Uterus (tissue), 4 donors: ENCODE measurements around the gene NEUROD4. TPM values are rescaled to one million over a fixed set of nuclear protein-coding genes. Genes with fewer than 3 reads are reported as not detected.

ENCODE experiments used
- DNase-seq, 2 donors: peaks; one replicate each; pipeline ENCODE4 v3.0.0-alpha.2; 2019 to 2020
- H3K27ac ChIP-seq, 2 donors: fragments of 200-600 bp; sonication (generic); 1 replicate in 1 of 2; 2 replicates in 1 of 2; pipeline ENCODE4 v1.5.1; 2016 to 2018
- H3K27me3 ChIP-seq, 2 donors: fragments of 200-600 bp; sonication (generic); one replicate each; pipeline ENCODE4 v1.5.1; 2018 to 2019; ENCODE audit warnings: control low read depth in 1 of 2
- H3K36me3 ChIP-seq, 2 donors: fragments of 200-600 bp; sonication (generic); one replicate each; pipeline ENCODE4 v1.5.1; 2019; ENCODE audit warnings: control low read depth in 1 of 2
- H3K4me1 ChIP-seq, 2 donors: fragments of 200-600 bp; sonication (generic); one replicate each; pipeline ENCODE4 v1.5.1; 2018 to 2019; ENCODE audit warnings: control low read depth in 1 of 2
- H3K4me3 ChIP-seq, 2 donors: fragments of 200-600 bp; sonication (generic); 1 replicate in 1 of 2; 2 replicates in 1 of 2; pipeline ENCODE4 v1.5.1; 2018 to 2019; ENCODE audit warnings: mild to moderate bottlenecking in 1 of 2
- H3K9me3 ChIP-seq, 2 donors: fragments of 200-600 bp; sonication (generic); one replicate each; pipeline ENCODE4 v1.5.1; 2019; ENCODE audit warnings: control low read depth in 1 of 2
- CTCF ChIP-seq, 4 experiments: fragments of 200-600 bp in 2 of 4; fragments of 450-650 bp in 2 of 4; sonication (generic) in 2 of 4; IDR thresholded peaks; one replicate each; pipeline ENCODE4 v1.5.1; 2016 to 2019; ENCODE audit warnings: antibody characterized with exemption in 4 of 4, mild to moderate bottlenecking in 2 of 4, moderate library complexity in 1 of 4
- POLR2A ChIP-seq, 2 donors: fragments of 450-650 bp; IDR thresholded peaks; one replicate each; pipeline ENCODE4 v1.6.1; 2016; ENCODE audit warnings: antibody characterized with exemption in 2 of 2, mild to moderate bottlenecking in 1 of 2, moderate library complexity in 1 of 2
- intact Hi-C: fragments of 100-400 bp; cut with DNase I; formaldehyde crosslinking; loops from one replicate; pipeline ENCODE4 v1.15.1; 2023; ENCODE audit warnings: low total_unique reads
- total RNA-seq, 4 donors: library from RNA; depleted of rRNA in 3 of 4; stranded (reverse); fragments of >200 nt in 3 of 4; gene quantifications; one replicate each; pipeline versions ENCODE4 v1.1.0 to v1.2.4, GENCODE V29; 2014 to 2023
- donor health status: DM: yes; HTN: yes; CAD: no.

The NEUROD4 gene
- total RNA-seq, 4 donors from 2014 or later: not detected

GRCh38 chr12:55037351-55037987 is 17.7 kb downstream of the NEUROD4 start:
- Histone ChIP-seq H3K36me3 (peaks cover 0 to 2% of the 10 kb centered on the region in 2 donors), H3K27ac (no peak overlapping the region), H3K4me3 (no peak overlapping the region), H3K4me1 (no peaks in the 10 kb centered on the region), H3K9me3 (no peaks in the 10 kb centered on the region), H3K27me3 (no peaks in the 10 kb centered on the region)
- intact Hi-C loops: no loop called here
- TF ChIP-seq CTCF (IDR thresholded peaks at IDR 0.05): no peak
- no peak for TF ChIP-seq POLR2A (IDR thresholded peaks at IDR 0.05)
- DNase-seq: no peak

- no peaks in the 10 kb centered on the region for H3K4me1 ChIP-seq
- no peak for TF ChIP-seq CTCF (IDR thresholded peaks at IDR 0.05)
- no peak for TF ChIP-seq POLR2A (IDR thresholded peaks at IDR 0.05)
- intact Hi-C loops: no loop called here
- no peak overlapping the region for H3K4me3 ChIP-seq
- DNase-seq: no peak
- H3K27me3 ChIP-seq: no peaks in the 10 kb centered on the region
- no peaks in the 10 kb centered on the region for H3K36me3 ChIP-seq
- H3K27ac ChIP-seq: no peak overlapping the region
- H3K9me3 ChIP-seq: no peaks in the 10 kb centered on the region
Observed at GRCh38 chr12:55039395-55040354, 19.9 kb downstream of the NEUROD4 start.

GRCh38 chr12:55041345-55042055 is 21.7 kb downstream of the NEUROD4 start:
- Histone ChIP-seq H3K27me3 (no peaks in the 10 kb centered on the region), H3K9me3 (no peaks in the 10 kb centered on the region), H3K27ac (no peak overlapping the region), H3K4me3 (no peak overlapping the region), H3K36me3 (no peaks in the 10 kb centered on the region), H3K4me1 (no peaks in the 10 kb centered on the region)
- no peak for TF ChIP-seq CTCF (IDR thresholded peaks at IDR 0.05)
- TF ChIP-seq POLR2A (IDR thresholded peaks at IDR 0.05): no peak
- DNase-seq: no peak
- intact Hi-C loops: no loop called here

GRCh38 chr12:55043542-55043941 is 23.8 kb downstream of the NEUROD4 start:
- no peak for DNase-seq
- intact Hi-C loops: no loop called here
- Histone ChIP-seq H3K27ac (no peak overlapping the region), H3K4me1 (no peaks in the 10 kb centered on the region), H3K27me3 (no peaks in the 10 kb centered on the region), H3K9me3 (no peaks in the 10 kb centered on the region), H3K4me3 (no peak overlapping the region), H3K36me3 (no peaks in the 10 kb centered on the region)
- TF ChIP-seq CTCF (IDR thresholded peaks at IDR 0.05) (no peak), POLR2A (IDR thresholded peaks at IDR 0.05) (no peak)
